Endodermal cell (in vitro differentiated cells): ENCODE measurements around the gene AKT3. TPM values are rescaled to one million over a fixed set of nuclear protein-coding genes. Genes with fewer than 3 reads are reported as not detected.

Experiments used
- DNase-seq: peaks from one replicate; pipeline ENCODE4 v3.0.0-alpha.2; 2017
- H3K27ac ChIP-seq: 2 replicates; pipeline ENCODE4 v1.5.1; 2013; ENCODE audit warnings: mild to moderate bottlenecking, low read depth, low read length, moderate library complexity
- H3K27me3 ChIP-seq: 2 replicates; pipeline ENCODE4 v1.6.1; 2013; ENCODE audit warnings: mild to moderate bottlenecking, low read length, moderate library complexity; ENCODE audit not compliant: insufficient read depth, control insufficient read depth, poor library complexity, severe bottlenecking
- H3K36me3 ChIP-seq: 2 replicates; pipeline ENCODE4 v1.7.0; 2013; ENCODE audit warnings: mild to moderate bottlenecking, low read length, moderate library complexity; ENCODE audit not compliant: control insufficient read depth, insufficient read depth
- H3K4me1 ChIP-seq: one replicate; pipeline ENCODE4 v1.7.0; 2013; ENCODE audit warnings: low read length; ENCODE audit not compliant: control insufficient read depth, insufficient read depth
- H3K4me3 ChIP-seq: 2 replicates; pipeline ENCODE4 v1.5.1; 2013; ENCODE audit warnings: mild to moderate bottlenecking, low read length, moderate library complexity
- H3K9ac ChIP-seq: 2 replicates; pipeline ENCODE4 v1.6.1; 2013; ENCODE audit warnings: mild to moderate bottlenecking, low read length, moderate library complexity; ENCODE audit not compliant: poor library complexity, severe bottlenecking; ENCODE audit errors: extremely low read depth
- H3K9me3 ChIP-seq: 2 replicates; pipeline ENCODE4 v1.6.1; 2013; ENCODE audit warnings: mild to moderate bottlenecking, low read length, moderate library complexity; ENCODE audit not compliant: control insufficient read depth
- H3K27ac Mint-ChIP-seq: 2 replicates; pipeline ENCODE4 v1.8.0; 2020; ENCODE audit warnings: mixed read lengths
- H3K27me3 Mint-ChIP-seq: 2 replicates; pipeline ENCODE4 v1.8.0; 2021; ENCODE audit warnings: mild to moderate bottlenecking, mixed read lengths; ENCODE audit not compliant: insufficient read depth
- H3K36me3 Mint-ChIP-seq: 2 replicates; pipeline ENCODE4 v1.8.0; 2020; ENCODE audit warnings: low read depth, mixed read lengths
- H3K4me1 Mint-ChIP-seq: 2 replicates; pipeline ENCODE4 v1.8.0; 2020; ENCODE audit warnings: mixed read lengths
- H3K4me3 Mint-ChIP-seq: 2 replicates; pipeline ENCODE4 v1.8.0; 2020; ENCODE audit warnings: mild to moderate bottlenecking, moderate library complexity, mixed read lengths
- H3K9me3 Mint-ChIP-seq: 2 replicates; pipeline ENCODE4 v1.8.0; 2020; ENCODE audit warnings: mild to moderate bottlenecking, mixed read lengths
- WGBS, 2 experiments: methylation state at CpG; one replicate each; pipeline versions ENCODE4 v1.1.5 to v1.1.7; 2013; ENCODE audit warnings: missing lambda C conversion rate in 2 of 2, mixed read lengths in 1 of 2; ENCODE audit not compliant: insufficient coverage in 1 of 2, insufficient read length in 1 of 2; 5-methylcytosine and 5-hydroxymethylcytosine counted together
- total RNA-seq, 2 donors: library from RNA; stranded (reverse); fragmentation: NEBNext Ultra II Directional in 1 of 2; extraction: Animal tissue kit (Norgen Biotek cat#: 25700) in 1 of 2; gene quantifications; 2 replicates in 1 of 2; 3 replicates in 1 of 2; pipeline ENCODE4 v1.2.1, GENCODE V29; 2021
- TF ChIP-seq, protein P1 (sequence below): fragments of 200-600 bp; sonication (generic); conservative IDR thresholded peaks from 2 replicates; pipeline ENCODE4 v1.5.0; 2021; ENCODE audit warnings: antibody characterized with exemption, mild to moderate bottlenecking

AKT3 gene
- total RNA-seq, 2 donors from 2014 or later = 38.2 to 49.1 TPM

DNA sequence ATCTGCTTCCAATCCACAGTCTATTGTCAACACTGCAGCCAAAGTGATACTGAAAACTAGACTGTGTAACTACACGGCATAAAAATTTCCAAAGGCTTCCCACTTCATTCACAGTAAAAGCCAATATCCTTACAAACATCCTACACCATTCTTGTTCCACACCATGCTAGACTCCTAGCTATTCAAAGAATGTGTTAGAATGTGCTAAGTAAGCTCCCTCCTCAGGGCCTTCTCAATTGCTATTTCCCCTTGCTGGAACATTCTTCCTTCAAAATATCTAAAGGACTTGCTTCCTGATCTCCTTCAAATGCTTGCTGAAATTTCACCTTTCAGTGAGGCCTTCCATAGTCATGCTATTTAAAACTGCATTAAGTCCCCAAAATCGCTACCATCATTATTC, 228.1 kb downstream of the AKT3 start:
- H3K27ac Mint-ChIP-seq = no peak overlapping the region
- WGBS, 2 experiments = 96% methylated on average over 2 of the region's 2 CpGs; no CpG with 5 or more reads in 1 of the 2 experiments
- peaks cover 41% of the 10 kb centered on the region for H3K36me3 Mint-ChIP-seq
- H3K27ac ChIP-seq = no peak overlapping the region
- DNase-seq = no peak
- H3K4me1 Mint-ChIP-seq = no peaks in the 10 kb centered on the region
- H3K27me3 Mint-ChIP-seq = no peaks in the 10 kb centered on the region
- H3K4me3 Mint-ChIP-seq = no peak overlapping the region
- no peak overlapping the region for H3K4me3 ChIP-seq
- H3K36me3 ChIP-seq = peaks cover 15% of the 10 kb centered on the region
- no peaks in the 10 kb centered on the region for H3K27me3 ChIP-seq
- no peaks in the 10 kb centered on the region for H3K4me1 ChIP-seq
- TF ChIP-seq, protein P1, sequence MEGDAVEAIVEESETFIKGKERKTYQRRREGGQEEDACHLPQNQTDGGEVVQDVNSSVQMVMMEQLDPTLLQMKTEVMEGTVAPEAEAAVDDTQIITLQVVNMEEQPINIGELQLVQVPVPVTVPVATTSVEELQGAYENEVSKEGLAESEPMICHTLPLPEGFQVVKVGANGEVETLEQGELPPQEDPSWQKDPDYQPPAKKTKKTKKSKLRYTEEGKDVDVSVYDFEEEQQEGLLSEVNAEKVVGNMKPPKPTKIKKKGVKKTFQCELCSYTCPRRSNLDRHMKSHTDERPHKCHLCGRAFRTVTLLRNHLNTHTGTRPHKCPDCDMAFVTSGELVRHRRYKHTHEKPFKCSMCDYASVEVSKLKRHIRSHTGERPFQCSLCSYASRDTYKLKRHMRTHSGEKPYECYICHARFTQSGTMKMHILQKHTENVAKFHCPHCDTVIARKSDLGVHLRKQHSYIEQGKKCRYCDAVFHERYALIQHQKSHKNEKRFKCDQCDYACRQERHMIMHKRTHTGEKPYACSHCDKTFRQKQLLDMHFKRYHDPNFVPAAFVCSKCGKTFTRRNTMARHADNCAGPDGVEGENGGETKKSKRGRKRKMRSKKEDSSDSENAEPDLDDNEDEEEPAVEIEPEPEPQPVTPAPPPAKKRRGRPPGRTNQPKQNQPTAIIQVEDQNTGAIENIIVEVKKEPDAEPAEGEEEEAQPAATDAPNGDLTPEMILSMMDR = no peak
- H3K9me3 Mint-ChIP-seq = peaks cover 28% of the 10 kb centered on the region
- peaks cover 27% of the 10 kb centered on the region for H3K9me3 ChIP-seq
- no peak overlapping the region for H3K9ac ChIP-seq

DNA sequence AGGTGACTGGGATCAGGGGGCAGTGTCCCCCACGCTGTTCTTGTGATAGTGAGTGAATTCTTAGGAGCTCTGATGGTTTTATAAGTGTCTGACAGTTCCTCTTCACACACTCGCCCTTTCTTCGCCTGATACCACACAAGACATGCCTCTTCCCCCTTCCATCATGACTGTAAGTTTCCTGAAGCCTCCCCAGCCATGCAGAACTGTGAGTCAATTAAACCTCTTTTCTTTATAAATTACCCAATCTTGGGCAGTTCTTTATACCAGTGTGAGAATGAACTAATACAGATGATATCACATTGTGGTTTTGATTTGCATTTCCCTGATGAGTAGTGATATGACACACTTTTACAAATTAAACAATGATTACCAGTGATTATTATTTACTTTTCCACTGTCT, 229.9 kb downstream of the AKT3 start:
- H3K4me3 Mint-ChIP-seq = no peak overlapping the region
- H3K9me3 Mint-ChIP-seq = peaks cover 28% of the 10 kb centered on the region
- Histone ChIP-seq H3K9ac (no peak overlapping the region), H3K36me3 (peaks cover 15% of the 10 kb centered on the region), H3K4me3 (no peak overlapping the region), H3K4me1 (no peaks in the 10 kb centered on the region), H3K27ac (no peak overlapping the region), H3K9me3 (peaks cover 27% of the 10 kb centered on the region), H3K27me3 (no peaks in the 10 kb centered on the region)
- TF ChIP-seq, protein P1 = no peak
- H3K27ac Mint-ChIP-seq = no peak overlapping the region
- no CpG with 5 or more reads among the region's 3 CpGs for WGBS, 2 experiments
- no peaks in the 10 kb centered on the region for H3K4me1 Mint-ChIP-seq
- no peaks in the 10 kb centered on the region for H3K27me3 Mint-ChIP-seq
- no peak for DNase-seq
- H3K36me3 Mint-ChIP-seq = peaks cover 36% of the 10 kb centered on the region

DNA sequence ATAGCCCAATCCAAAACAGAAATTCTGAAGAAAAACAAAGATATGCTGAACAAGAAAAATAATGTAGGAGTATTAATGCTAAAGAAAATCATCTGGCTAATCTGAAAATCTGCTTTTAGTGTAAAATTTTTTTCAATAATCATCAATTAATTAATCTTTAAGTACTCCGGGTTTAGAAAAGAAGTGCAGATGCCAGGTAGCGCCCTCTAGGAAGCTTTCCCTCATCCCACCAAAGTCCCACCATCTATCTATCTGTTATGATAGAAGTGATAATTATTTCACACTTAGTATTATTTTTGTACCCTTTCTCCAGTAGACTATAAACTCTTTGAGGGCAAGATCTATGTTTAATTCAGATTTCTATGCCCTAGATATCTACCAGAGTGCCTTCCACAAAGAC, 240.3 kb downstream of the AKT3 start:
- no peak for DNase-seq
- peaks cover 12% of the 10 kb centered on the region for H3K36me3 Mint-ChIP-seq
- Histone ChIP-seq H3K9me3 (no peaks in the 10 kb centered on the region), H3K36me3 (no peaks in the 10 kb centered on the region), H3K27ac (no peak overlapping the region), H3K4me1 (no peaks in the 10 kb centered on the region), H3K27me3 (no peaks in the 10 kb centered on the region), H3K4me3 (no peak overlapping the region), H3K9ac (no peak overlapping the region)
- no peak overlapping the region for H3K4me3 Mint-ChIP-seq
- no peaks in the 10 kb centered on the region for H3K27me3 Mint-ChIP-seq
- no peaks in the 10 kb centered on the region for H3K9me3 Mint-ChIP-seq
- no peaks in the 10 kb centered on the region for H3K4me1 Mint-ChIP-seq
- WGBS, 2 experiments = 83% methylated on average over 2 of the region's 2 CpGs; no CpG with 5 or more reads in 1 of the 2 experiments
- no peak overlapping the region for H3K27ac Mint-ChIP-seq
- TF ChIP-seq, protein P1 = peak; percentile 40
